DOHH2 (cell line): ENCODE results near the gene VKORC1.

Experiments used
- H3F3A ChIP-seq: fragments of 200-600 bp; sonication (generic), shearing (Covaris generic); 2 replicates; pipeline ENCODE4 v1.6.0; 2016; ENCODE audit warnings: antibody characterized with exemption, mild to moderate bottlenecking; ENCODE audit not compliant: control insufficient read depth, insufficient read depth
- H3K27ac ChIP-seq: fragments of 200-600 bp; sonication (generic); 2 replicates; pipeline ENCODE4 v1.5.1; 2014; ENCODE audit warnings: low read depth, mild to moderate bottlenecking, low read length, moderate library complexity
- H3K27me3 ChIP-seq: fragments of 200-600 bp; sonication (generic); 2 replicates; pipeline ENCODE4 v1.6.1; 2014; ENCODE audit warnings: mild to moderate bottlenecking, low read length, mixed read lengths; ENCODE audit not compliant: control insufficient read depth
- H3K36me3 ChIP-seq: fragments of 200-600 bp; sonication (generic); 2 replicates; pipeline ENCODE4 v1.6.1; 2014; ENCODE audit warnings: mild to moderate bottlenecking, low read length, moderate library complexity, mixed read lengths; ENCODE audit not compliant: control insufficient read depth
- H3K4me1 ChIP-seq: fragments of 200-600 bp; sonication (generic); 2 replicates; pipeline ENCODE4 v1.6.1; 2014; ENCODE audit warnings: mild to moderate bottlenecking, low read length, mixed read lengths; ENCODE audit not compliant: control insufficient read depth
- H3K4me2 ChIP-seq: fragments of 200-600 bp; sonication (generic); 2 replicates; pipeline ENCODE4 v1.6.0; 2014; ENCODE audit warnings: mild to moderate bottlenecking, low read length, moderate library complexity
- H3K4me3 ChIP-seq: fragments of 200-600 bp; sonication (generic); 2 replicates; pipeline ENCODE4 v1.5.1; 2014; ENCODE audit warnings: mild to moderate bottlenecking, low read length, mixed read lengths
- H3K79me2 ChIP-seq: fragments of 200-600 bp; sonication (generic); 2 replicates; pipeline ENCODE4 v1.6.1; 2014; ENCODE audit warnings: mild to moderate bottlenecking, low read length, mixed read lengths; ENCODE audit not compliant: control insufficient read depth
- H3K9me2 ChIP-seq: fragments of 200-600 bp; sonication (generic); replicated peaks from 2 replicates; pipeline ENCODE4 v1.6.1; 2014; ENCODE audit warnings: mild to moderate bottlenecking, low read length, mixed read lengths; ENCODE audit not compliant: control insufficient read depth
- H3K9me3 ChIP-seq: fragments of 200-600 bp; sonication (generic); 2 replicates; pipeline ENCODE4 v1.6.1; 2014; ENCODE audit warnings: antibody characterized with exemption, low read length, mixed read lengths; ENCODE audit not compliant: control insufficient read depth, insufficient read depth
- H4K20me1 ChIP-seq: fragments of 200-600 bp; sonication (generic); 2 replicates; pipeline ENCODE4 v1.6.0; 2014; ENCODE audit warnings: low read depth, mild to moderate bottlenecking, antibody characterized with exemption, low read length, moderate library complexity; ENCODE audit not compliant: control insufficient read depth, insufficient read depth
- EZH2phosphoT487 ChIP-seq: fragments of 200-600 bp; sonication (generic); IDR thresholded peaks from 2 replicates; pipeline ENCODE4 v1.6.1; 2017; ENCODE audit warnings: borderline replicate concordance, mild to moderate bottlenecking, antibody characterized with exemption, low read length, moderate library complexity, mixed read lengths
- TF ChIP-seq, protein P1 (sequence below): fragments of 200-600 bp; sonication (generic); IDR thresholded peaks from one replicate; pipeline ENCODE4 v1.5.1; 2014; ENCODE audit warnings: antibody characterized with exemption, mild to moderate bottlenecking, low read depth, low read length; ENCODE audit not compliant: poor library complexity, severe bottlenecking

VKORC1 gene

DNA sequence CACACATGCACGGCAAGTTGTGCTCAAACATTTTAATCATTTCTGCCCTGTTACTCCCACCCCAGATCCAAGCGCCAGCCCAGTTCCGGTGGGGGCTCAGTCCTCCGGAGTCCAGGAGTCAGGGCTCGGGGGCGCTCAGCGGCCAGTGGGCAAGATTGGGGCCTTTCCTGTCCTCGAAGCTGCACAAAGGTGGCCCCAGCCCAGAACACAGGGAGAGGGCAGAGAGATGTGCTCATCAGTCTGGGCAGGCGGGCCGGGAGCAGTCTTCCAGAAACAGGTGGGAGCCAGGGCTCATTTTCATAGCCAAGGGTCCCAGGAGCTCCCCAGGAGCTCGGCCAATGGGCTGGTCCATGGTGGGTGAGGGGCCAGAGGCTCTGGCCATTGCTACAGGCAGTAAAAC, 36.8 kb upstream of the VKORC1 start:
- Histone ChIP-seq H4K20me1 (no peaks in the 10 kb centered on the region), H3K4me2 (no peak overlapping the region), H3K9me2 (no peaks in the 10 kb centered on the region), H3K9me3 (no peaks in the 10 kb centered on the region), H3K27ac (no peak overlapping the region), H3K4me1 (no peaks in the 10 kb centered on the region), H3F3A (no peaks in the 10 kb centered on the region), H3K36me3 (peaks cover 18% of the 10 kb centered on the region), H3K4me3 (no peak overlapping the region), H3K27me3 (no peaks in the 10 kb centered on the region), H3K79me2 (no peaks in the 10 kb centered on the region)
- TF ChIP-seq, protein P1, sequence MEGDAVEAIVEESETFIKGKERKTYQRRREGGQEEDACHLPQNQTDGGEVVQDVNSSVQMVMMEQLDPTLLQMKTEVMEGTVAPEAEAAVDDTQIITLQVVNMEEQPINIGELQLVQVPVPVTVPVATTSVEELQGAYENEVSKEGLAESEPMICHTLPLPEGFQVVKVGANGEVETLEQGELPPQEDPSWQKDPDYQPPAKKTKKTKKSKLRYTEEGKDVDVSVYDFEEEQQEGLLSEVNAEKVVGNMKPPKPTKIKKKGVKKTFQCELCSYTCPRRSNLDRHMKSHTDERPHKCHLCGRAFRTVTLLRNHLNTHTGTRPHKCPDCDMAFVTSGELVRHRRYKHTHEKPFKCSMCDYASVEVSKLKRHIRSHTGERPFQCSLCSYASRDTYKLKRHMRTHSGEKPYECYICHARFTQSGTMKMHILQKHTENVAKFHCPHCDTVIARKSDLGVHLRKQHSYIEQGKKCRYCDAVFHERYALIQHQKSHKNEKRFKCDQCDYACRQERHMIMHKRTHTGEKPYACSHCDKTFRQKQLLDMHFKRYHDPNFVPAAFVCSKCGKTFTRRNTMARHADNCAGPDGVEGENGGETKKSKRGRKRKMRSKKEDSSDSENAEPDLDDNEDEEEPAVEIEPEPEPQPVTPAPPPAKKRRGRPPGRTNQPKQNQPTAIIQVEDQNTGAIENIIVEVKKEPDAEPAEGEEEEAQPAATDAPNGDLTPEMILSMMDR: no peak
- no peak for TF ChIP-seq EZH2phosphoT487

DNA sequence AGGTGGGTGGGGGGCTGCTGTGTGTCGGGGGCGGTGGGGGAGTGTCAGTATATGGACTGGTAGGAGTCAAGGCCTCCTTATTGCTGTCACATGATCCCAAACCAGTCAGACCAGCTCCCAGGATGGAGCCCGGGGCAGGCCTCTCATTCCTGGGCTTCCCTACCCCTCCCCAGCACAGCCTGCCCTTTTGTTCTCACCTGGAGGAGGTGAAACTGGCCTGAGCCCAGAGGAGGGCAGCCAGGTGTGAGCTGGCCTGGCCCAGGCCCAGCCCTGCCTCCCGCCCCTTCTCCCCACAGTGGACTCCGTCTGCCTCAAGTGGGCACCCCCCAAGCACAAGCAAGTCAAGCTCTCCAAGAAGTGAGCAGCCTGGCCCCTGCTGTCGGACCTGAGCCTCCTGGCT, 36.3 kb upstream of the VKORC1 start:
- Histone ChIP-seq H3K4me1 (no peaks in the 10 kb centered on the region), H3K9me3 (no peaks in the 10 kb centered on the region), H3K79me2 (no peaks in the 10 kb centered on the region), H3K4me3 (no peak overlapping the region), H3K9me2 (no peaks in the 10 kb centered on the region), H3F3A (no peaks in the 10 kb centered on the region), H4K20me1 (no peaks in the 10 kb centered on the region), H3K27ac (no peak overlapping the region), H3K4me2 (no peak overlapping the region), H3K36me3 (peaks cover 18% of the 10 kb centered on the region), H3K27me3 (no peaks in the 10 kb centered on the region)
- TF ChIP-seq, protein P1: no peak
- TF ChIP-seq EZH2phosphoT487: no peak

DNA sequence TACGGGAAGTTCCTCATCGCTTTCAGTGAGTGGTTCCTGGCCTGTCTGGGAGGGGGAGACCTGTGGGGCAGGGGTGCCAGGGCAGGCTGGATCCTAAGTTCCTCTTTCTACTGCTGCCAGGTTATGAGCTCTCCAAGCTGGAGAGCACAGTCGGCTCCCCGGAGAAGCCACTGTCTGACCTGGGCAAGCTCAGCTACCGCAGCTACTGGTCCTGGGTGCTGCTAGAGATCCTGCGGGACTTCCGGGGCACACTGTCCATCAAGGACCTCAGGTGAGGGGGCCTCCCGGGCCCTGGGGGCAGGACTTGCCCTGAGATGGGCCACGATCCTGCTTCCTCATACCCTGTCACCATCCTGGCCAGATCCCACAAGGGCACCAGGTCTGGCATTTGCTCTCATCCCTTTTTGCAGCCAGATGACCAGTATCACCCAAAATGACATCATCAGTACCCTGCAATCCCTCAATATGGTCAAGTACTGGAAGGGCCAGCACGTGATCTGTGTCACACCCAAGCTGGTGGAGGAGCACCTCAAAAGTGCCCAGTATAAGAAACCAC, 35.8 kb upstream of the VKORC1 start:
- no peaks in the 10 kb centered on the region for H3K9me2 ChIP-seq
- H3K4me1 ChIP-seq: no peaks in the 10 kb centered on the region
- no peak overlapping the region for H3K4me3 ChIP-seq
- TF ChIP-seq, protein P1: no peak
- no peak for TF ChIP-seq EZH2phosphoT487
- no peaks in the 10 kb centered on the region for H3F3A ChIP-seq
- peaks cover 18% of the 10 kb centered on the region for H3K36me3 ChIP-seq
- H3K27ac ChIP-seq: no peak overlapping the region
- no peak overlapping the region for H3K4me2 ChIP-seq
- no peaks in the 10 kb centered on the region for H3K79me2 ChIP-seq
- H3K27me3 ChIP-seq: no peaks in the 10 kb centered on the region
- H3K9me3 ChIP-seq: no peaks in the 10 kb centered on the region
- H4K20me1 ChIP-seq: no peaks in the 10 kb centered on the region
